ENCODE measurements around the gene CD2AP. TPM values are rescaled to one million over a fixed set of nuclear protein-coding genes. Genes with fewer than 3 reads are reported as not detected.

CD2AP gene
- total RNA-seq, 1 experiment from 2014 or later: 34.0 TPM

DNA sequence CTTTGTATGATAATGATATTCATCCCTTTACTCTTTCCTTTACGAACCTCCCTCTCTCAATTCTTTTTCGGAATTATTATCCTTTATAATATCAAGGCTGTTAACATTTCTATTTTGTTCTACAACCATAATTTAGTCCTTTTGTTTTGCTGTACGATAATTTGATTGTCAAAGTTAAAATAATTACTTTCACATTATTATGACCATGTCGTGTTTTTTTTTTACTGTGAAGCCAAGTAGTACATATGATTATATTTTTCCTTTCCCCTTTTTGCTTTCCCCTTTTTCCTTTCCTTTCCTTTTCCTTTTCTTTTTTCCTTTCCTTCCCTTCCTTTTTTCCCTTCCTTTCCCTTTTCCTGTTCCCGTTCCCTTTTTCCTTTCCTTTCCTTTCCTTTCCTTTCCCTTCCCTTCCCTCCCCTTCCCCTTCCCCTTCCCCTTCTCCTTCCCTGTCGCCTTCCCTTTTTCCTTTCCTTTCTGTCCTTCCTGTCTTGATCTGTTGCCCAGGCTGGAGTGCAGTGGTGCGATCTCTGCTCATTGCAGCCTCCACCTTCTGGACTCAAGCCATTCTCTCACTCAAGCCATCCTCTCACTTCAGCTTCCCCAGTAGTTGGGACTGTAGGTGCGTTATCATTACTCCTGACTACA, 19.5 kb downstream of the CD2AP start:
- DNase-seq: no peak
- H3K36me3 ChIP-seq (replicated peaks; ENCODE audit: control insufficient read depth, insufficient read depth, low read length): no peaks in the 10 kb centered on the region
- no peak overlapping the region for H3K4me3 ChIP-seq (ENCODE audit: insufficient read depth, low read depth, low read length)
- H3K27me3 ChIP-seq (ENCODE audit: control insufficient read depth, insufficient read depth, low read length): no peaks in the 10 kb centered on the region

GRCh38 chr6:47502920-47503319, 25.3 kb downstream of the CD2AP start:
- DNase-seq: no peak
- Histone ChIP-seq H3K4me3 (ENCODE audit: insufficient read depth, low read depth, low read length) (no peak overlapping the region), H3K36me3 (replicated peaks; ENCODE audit: control insufficient read depth, insufficient read depth, low read length) (peaks cover 5% of the 10 kb centered on the region), H3K27me3 (ENCODE audit: control insufficient read depth, insufficient read depth, low read length) (no peaks in the 10 kb centered on the region)

GRCh38 chr6:47509937-47510336, 32.3 kb downstream of the CD2AP start:
- DNase-seq: no peak
- Histone ChIP-seq H3K4me3 (ENCODE audit: insufficient read depth, low read depth, low read length) (no peak overlapping the region), H3K27me3 (ENCODE audit: control insufficient read depth, insufficient read depth, low read length) (no peaks in the 10 kb centered on the region), H3K36me3 (replicated peaks; ENCODE audit: control insufficient read depth, insufficient read depth, low read length) (peaks cover 2% of the 10 kb centered on the region)

GRCh38 chr6:47512872-47513271, 35.3 kb downstream of the CD2AP start:
- DNase-seq: no peak
- H3K4me3 ChIP-seq (ENCODE audit: insufficient read depth, low read depth, low read length): no peak overlapping the region
- H3K36me3 ChIP-seq (replicated peaks; ENCODE audit: control insufficient read depth, insufficient read depth, low read length): no peaks in the 10 kb centered on the region; the same call in 1 of the 2 replicates
- no peaks in the 10 kb centered on the region for H3K27me3 ChIP-seq (ENCODE audit: control insufficient read depth, insufficient read depth, low read length)

DNA sequence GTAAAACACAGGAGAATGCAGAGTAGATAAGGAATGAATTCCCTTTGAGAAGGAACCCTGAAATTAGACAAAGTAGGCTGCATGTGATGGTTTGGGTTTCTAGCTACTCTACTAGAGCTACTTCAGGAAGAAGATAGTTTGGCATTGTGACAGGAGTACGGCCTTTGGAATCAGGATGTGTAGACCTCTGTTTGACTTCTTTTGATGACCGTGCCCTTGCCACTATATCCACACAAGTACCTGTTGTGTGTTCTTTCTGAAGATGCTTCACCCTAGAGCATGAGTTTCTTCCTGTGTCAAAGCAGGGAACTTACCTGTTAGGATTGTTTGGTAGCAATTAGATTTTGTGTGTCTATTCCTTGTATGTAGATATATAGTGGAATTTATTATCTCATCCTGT, 41.7 kb downstream of the CD2AP start:
- no peaks in the 10 kb centered on the region for H3K27me3 ChIP-seq (ENCODE audit: control insufficient read depth, insufficient read depth, low read length)
- H3K36me3 ChIP-seq (replicated peaks; ENCODE audit: control insufficient read depth, insufficient read depth, low read length): no peaks in the 10 kb centered on the region
- H3K4me3 ChIP-seq (ENCODE audit: insufficient read depth, low read depth, low read length): no peak overlapping the region
- no peak for DNase-seq

DNA sequence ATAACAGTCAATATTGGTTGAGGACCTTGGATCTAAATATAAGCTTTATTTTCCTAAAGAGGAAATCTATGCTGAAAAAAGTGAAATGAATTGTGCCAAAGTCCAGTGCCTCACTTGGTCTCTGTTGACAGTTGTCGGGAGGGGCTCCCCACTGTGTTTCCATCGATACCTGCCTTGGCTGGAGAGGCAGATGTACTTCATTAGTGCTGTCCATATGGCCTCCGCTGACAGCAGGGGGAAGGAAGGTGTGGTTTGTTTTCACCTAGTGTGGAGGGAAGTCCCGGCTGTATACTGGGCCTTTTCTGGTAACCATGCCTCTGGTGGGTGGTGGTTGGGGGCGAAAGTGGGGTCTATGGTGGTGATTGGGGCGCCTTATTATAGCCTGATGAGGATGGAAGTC, 42.7 kb downstream of the CD2AP start:
- H3K4me3 ChIP-seq (ENCODE audit: insufficient read depth, low read depth, low read length): no peak overlapping the region
- no peak for DNase-seq
- no peaks in the 10 kb centered on the region for H3K36me3 ChIP-seq (replicated peaks; ENCODE audit: control insufficient read depth, insufficient read depth, low read length)

GRCh38 chr6:47521961-47522360, 44.4 kb downstream of the CD2AP start:
- no peaks in the 10 kb centered on the region for H3K27me3 ChIP-seq (ENCODE audit: control insufficient read depth, insufficient read depth, low read length)
- peaks cover under 1% of the 10 kb centered on the region for H3K36me3 ChIP-seq (replicated peaks; ENCODE audit: control insufficient read depth, insufficient read depth, low read length)
- no peak overlapping the region for H3K4me3 ChIP-seq (ENCODE audit: insufficient read depth, low read depth, low read length)
- no peak for DNase-seq

More for the DNA sequence above, 42.7 kb downstream of the CD2AP start:
- no peaks in the 10 kb centered on the region for H3K27me3 ChIP-seq (ENCODE audit: control insufficient read depth, insufficient read depth, low read length)

DNA sequence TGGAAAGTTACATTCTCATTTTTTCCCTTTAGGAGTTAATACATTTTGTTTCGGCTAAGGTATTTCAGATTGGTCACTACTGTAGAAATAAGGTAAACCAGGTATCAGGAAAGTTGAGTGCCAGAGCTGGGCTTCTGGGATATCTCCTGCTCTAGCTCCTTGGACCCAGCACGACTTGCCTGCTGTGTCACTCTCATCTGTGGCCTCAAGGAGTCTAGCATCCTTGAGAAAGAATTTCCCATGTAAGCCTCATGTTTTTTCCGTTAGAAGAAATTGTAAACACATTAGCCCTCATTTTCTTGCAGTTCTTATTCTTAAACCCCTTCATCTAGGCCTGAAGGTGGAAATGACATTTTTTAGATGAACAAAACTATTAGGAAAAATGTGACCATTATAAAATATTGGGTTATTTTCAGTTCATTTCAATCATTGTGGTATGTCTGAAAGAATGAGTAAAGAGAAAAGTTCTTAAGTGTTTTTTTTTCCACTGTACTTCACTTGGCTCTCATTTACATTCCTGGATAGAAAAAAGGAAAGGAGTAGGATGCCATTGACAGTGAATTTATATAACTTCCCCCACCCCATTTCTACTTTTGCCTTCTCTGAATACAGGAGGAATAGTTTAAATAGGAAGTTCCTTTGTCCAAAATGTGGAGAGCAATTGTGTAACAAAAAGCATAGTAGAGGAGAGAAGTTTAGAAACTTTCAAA, 46.7 kb downstream of the CD2AP start:
- Histone ChIP-seq H3K4me3 (ENCODE audit: insufficient read depth, low read depth, low read length) (no peak overlapping the region), H3K36me3 (replicated peaks; ENCODE audit: control insufficient read depth, insufficient read depth, low read length) (peaks cover 4% of the 10 kb centered on the region), H3K27me3 (ENCODE audit: control insufficient read depth, insufficient read depth, low read length) (no peaks in the 10 kb centered on the region)
- no peak for DNase-seq

DNA sequence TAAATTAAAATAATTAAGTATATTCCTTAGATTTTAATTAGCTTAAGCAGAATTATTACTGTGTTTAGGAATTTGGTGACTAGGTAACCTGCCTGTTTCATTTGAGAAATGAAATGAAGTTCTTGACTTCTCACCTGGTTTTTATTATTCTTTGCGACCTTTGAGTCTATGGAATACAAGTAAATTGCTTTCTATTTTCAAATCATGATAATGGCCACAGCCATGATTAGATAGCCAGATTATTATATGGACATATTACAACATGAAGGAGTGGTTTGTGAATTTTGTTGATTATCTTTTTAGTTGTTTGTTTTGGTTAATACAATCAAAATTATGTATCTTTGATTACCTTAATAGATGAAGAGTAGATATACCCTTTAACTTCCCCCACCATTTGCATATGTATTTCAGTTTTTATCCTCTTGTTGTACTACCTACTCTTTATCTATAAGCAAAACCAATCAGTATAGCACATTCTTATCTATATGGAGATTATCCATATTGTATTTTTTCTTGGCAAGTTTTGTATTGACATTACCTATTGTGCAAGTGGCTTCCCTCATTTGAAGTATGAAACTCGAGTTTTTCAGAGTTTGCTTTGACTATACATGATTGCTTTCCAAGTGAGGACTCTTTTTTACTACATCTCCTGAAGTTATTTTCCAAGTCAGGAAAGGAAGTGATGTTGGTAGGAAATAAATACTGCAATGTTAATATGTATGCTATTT, 47.9 kb downstream of the CD2AP start:
- H3K36me3 ChIP-seq (replicated peaks; ENCODE audit: control insufficient read depth, insufficient read depth, low read length): peaks cover 4% of the 10 kb centered on the region
- no peak for DNase-seq
- H3K4me3 ChIP-seq (ENCODE audit: insufficient read depth, low read depth, low read length): no peak overlapping the region
- no peaks in the 10 kb centered on the region for H3K27me3 ChIP-seq (ENCODE audit: control insufficient read depth, insufficient read depth, low read length)

GRCh38 chr6:47527274-47527673, 49.7 kb downstream of the CD2AP start:
- DNase-seq: no peak
- H3K4me3 ChIP-seq (ENCODE audit: insufficient read depth, low read depth, low read length): no peak overlapping the region
- no peaks in the 10 kb centered on the region for H3K27me3 ChIP-seq (ENCODE audit: control insufficient read depth, insufficient read depth, low read length)
- peaks cover 4% of the 10 kb centered on the region for H3K36me3 ChIP-seq (replicated peaks; ENCODE audit: control insufficient read depth, insufficient read depth, low read length)

DNA sequence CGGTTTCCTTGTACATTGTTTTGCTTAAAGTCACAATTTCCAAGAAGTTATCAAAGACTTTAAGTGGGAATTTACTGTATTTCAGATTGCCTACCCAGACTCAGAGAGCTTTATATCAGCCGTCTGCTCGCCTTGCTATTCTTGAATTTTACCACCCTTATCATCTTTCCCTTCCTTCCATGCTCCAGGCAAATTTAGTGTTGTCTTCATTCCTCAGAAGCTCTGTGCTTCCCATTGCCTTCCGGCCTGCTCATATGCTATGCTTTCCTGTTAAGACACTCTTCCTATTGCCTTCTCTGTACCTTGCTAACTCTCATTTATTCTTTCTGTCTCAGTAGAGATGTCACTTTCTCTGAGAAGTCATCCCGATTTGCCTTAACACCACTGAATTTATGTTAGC, 52.1 kb downstream of the CD2AP start:
- H3K4me3 ChIP-seq (ENCODE audit: insufficient read depth, low read depth, low read length): no peak overlapping the region
- H3K27me3 ChIP-seq (ENCODE audit: control insufficient read depth, insufficient read depth, low read length): no peaks in the 10 kb centered on the region
- DNase-seq: no peak

GRCh38 chr6:47532981-47533585, 55.5 kb downstream of the CD2AP start:
- Histone ChIP-seq H3K36me3 (replicated peaks; ENCODE audit: control insufficient read depth, insufficient read depth, low read length) (no peaks in the 10 kb centered on the region; the same call in 1 of the 2 replicates), H3K27me3 (ENCODE audit: control insufficient read depth, insufficient read depth, low read length) (no peaks in the 10 kb centered on the region), H3K4me3 (ENCODE audit: insufficient read depth, low read depth, low read length) (no peak overlapping the region)
- no peak for DNase-seq

More for the DNA sequence above, 52.1 kb downstream of the CD2AP start:
- peaks cover 4% of the 10 kb centered on the region for H3K36me3 ChIP-seq (replicated peaks; ENCODE audit: control insufficient read depth, insufficient read depth, low read length)

DNA sequence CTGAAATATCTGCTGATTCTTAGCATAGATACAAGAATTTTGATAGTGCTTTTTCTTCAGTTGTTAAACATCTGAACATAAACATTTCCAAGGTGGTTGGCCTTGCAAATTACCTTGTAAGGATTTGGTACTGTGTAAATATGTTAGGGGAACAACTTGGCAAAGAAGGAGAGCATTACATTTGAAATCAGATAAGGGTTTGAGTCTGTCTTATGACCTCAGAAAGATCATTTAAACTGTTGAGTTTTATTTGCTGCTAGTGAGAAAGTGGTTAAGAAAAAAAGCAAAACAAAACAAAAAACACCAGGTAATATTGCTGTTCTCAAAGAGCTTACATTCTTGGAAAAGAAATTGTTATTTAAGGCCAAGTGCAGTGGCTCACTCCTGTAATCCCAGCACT, 56.5 kb downstream of the CD2AP start:
- no peak overlapping the region for H3K4me3 ChIP-seq (ENCODE audit: insufficient read depth, low read depth, low read length)
- no peaks in the 10 kb centered on the region; the same call in 1 of the 2 replicates for H3K36me3 ChIP-seq (replicated peaks; ENCODE audit: control insufficient read depth, insufficient read depth, low read length)
- no peak for DNase-seq
- H3K27me3 ChIP-seq (ENCODE audit: control insufficient read depth, insufficient read depth, low read length): no peaks in the 10 kb centered on the region

- Histone ChIP-seq H3K27me3 (ENCODE audit: control insufficient read depth, insufficient read depth, low read length) (no peaks in the 10 kb centered on the region), H3K4me3 (ENCODE audit: insufficient read depth, low read depth, low read length) (no peak overlapping the region), H3K36me3 (replicated peaks; ENCODE audit: control insufficient read depth, insufficient read depth, low read length) (no peaks in the 10 kb centered on the region; the same call in 1 of the 2 replicates)
- no peak for DNase-seq
These were observed 58.0 kb downstream of the CD2AP start for GRCh38 chr6:47535316-47536225.

Data from H7 (cell line).